ENCODE results near the gene WWOX.

DNA sequence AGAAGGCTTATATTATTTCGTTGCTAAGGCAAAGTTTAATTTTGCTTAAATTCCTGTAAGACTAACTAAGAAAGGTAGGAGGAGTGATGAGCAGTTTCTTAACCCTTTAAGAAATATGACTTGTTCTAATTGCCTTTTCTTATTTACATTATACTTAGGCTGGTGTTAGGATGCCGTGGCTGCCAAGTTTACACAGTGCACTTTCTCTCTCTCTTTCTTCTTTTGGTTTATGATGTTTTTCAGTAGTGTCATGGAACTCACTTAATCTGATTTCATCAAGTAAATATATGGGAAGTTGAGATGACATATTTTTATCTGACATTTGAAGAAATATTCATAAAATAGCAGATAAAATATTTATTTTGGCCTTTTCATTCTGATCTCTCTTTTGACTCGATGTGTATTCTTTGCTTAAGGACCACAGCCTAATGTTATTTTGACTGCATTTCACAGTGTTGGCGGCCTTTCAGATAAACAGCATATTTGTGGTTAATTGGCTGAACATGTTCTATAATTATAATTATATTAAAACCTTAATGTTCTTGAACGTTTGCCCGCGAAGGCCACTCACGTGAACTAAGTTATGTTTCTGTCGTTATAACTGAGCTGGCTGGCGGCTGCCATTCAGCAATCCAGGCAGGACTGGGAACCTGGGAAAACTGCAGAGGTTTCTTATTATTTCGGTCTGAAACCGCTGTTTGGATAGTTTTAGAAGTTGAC is 191.6 kb downstream of the WWOX start:
- no peak for TF ChIP-seq TAF1 (IDR thresholded peaks at IDR 0.05; ENCODE audit: low read depth, low read length)
- no peak for TF ChIP-seq POLR2AphosphoS5 (IDR thresholded peaks at IDR 0.05; ENCODE audit: low read depth, low read length)

Measured in GM12891 (cell line).